GM23338 (cell line): ENCODE measurements around the gene RSPH4A. TPM values are rescaled to one million over a fixed set of nuclear protein-coding genes. Genes with fewer than 3 reads are reported as not detected.

ENCODE experiments used
- ATAC-seq: fragments of 200-7000 bp; cut with Tn5 transposase; 3 replicates; pipeline ENCODE4 v1.9.1; 2020
- DNase-seq: peaks from one replicate; pipeline ENCODE4 v3.0.0-alpha.2; 2015; ENCODE audit warnings: low spot score
- H2AFZ ChIP-seq: fragments of 200-600 bp; sonication (generic); 2 replicates; pipeline ENCODE4 v1.8.0; 2016; ENCODE audit warnings: antibody characterized with exemption, mild to moderate bottlenecking, moderate library complexity
- H3F3A ChIP-seq: fragments of 200-600 bp; sonication (generic); replicated peaks from 2 replicates; pipeline ENCODE4 v1.8.0; 2017; ENCODE audit warnings: antibody characterized with exemption, mixed run types, low read depth
- H3K27ac ChIP-seq: fragments of 200-600 bp; sonication (generic); 2 replicates; pipeline ENCODE4 v1.6.1; 2016; ENCODE audit warnings: low read depth
- H3K27me3 ChIP-seq: fragments of 200-600 bp; sonication (generic); 2 replicates; pipeline ENCODE4 v1.8.0; 2016; ENCODE audit warnings: mild to moderate bottlenecking, mixed run types, moderate library complexity; ENCODE audit not compliant: insufficient read depth
- H3K36me3 ChIP-seq: fragments of 200-600 bp; sonication (generic); 2 replicates; pipeline ENCODE4 v1.8.0; 2016; ENCODE audit warnings: mild to moderate bottlenecking; ENCODE audit not compliant: insufficient read depth
- H3K4me1 ChIP-seq: fragments of 200-600 bp; sonication (generic); 2 replicates; pipeline ENCODE4 v1.8.0; 2016; ENCODE audit warnings: mild to moderate bottlenecking, moderate library complexity; ENCODE audit not compliant: insufficient read depth
- H3K4me2 ChIP-seq: fragments of 200-600 bp; sonication (generic); 2 replicates; pipeline ENCODE4 v1.7.1; 2017; ENCODE audit warnings: mixed run types
- H3K4me3 ChIP-seq: fragments of 200-600 bp; sonication (generic); 2 replicates; pipeline ENCODE4 v1.6.1; 2016; ENCODE audit warnings: mixed run types
- H3K79me2 ChIP-seq: fragments of 200-600 bp; sonication (generic); replicated peaks from 2 replicates; pipeline ENCODE4 v1.8.0; 2017; ENCODE audit warnings: mild to moderate bottlenecking; ENCODE audit not compliant: insufficient read depth
- H3K9me2 ChIP-seq: fragments of 200-600 bp; sonication (generic); 2 replicates; pipeline ENCODE4 v1.8.0; 2017; ENCODE audit not compliant: insufficient read depth
- H4K20me1 ChIP-seq: fragments of 200-600 bp; sonication (generic); replicated peaks from 2 replicates; pipeline ENCODE4 v1.8.0; 2017; ENCODE audit warnings: mild to moderate bottlenecking; ENCODE audit not compliant: insufficient read depth
- H3K27ac Mint-ChIP-seq: 2 replicates; pipeline ENCODE4 v1.8.0; 2020; ENCODE audit warnings: inconsistent platforms, mild to moderate bottlenecking, moderate library complexity, mixed read lengths
- H3K27me3 Mint-ChIP-seq: 3 replicates; pipeline ENCODE4 v1.8.0; 2022; ENCODE audit warnings: low read depth, mild to moderate bottlenecking, moderate library complexity, mixed read lengths, inconsistent platforms; ENCODE audit not compliant: insufficient read depth, poor library complexity
- H3K36me3 Mint-ChIP-seq: 3 replicates; pipeline ENCODE4 v1.8.0; 2021; ENCODE audit warnings: low read depth, mild to moderate bottlenecking, inconsistent platforms, moderate library complexity, mixed read lengths
- H3K4me1 Mint-ChIP-seq: 3 replicates; pipeline ENCODE4 v1.8.0; 2020; ENCODE audit warnings: mild to moderate bottlenecking, inconsistent platforms, mixed read lengths
- H3K4me3 Mint-ChIP-seq: 3 replicates; pipeline ENCODE4 v1.8.0; 2021; ENCODE audit warnings: moderate library complexity, mild to moderate bottlenecking, inconsistent platforms, mixed read lengths
- H3K9me3 Mint-ChIP-seq: 3 replicates; pipeline ENCODE4 v1.8.0; 2020; ENCODE audit warnings: moderate library complexity, mild to moderate bottlenecking, inconsistent platforms, mixed read lengths
- CREB1 ChIP-seq: fragments of 250-450 bp; sonication (Bioruptor Pico); IDR thresholded peaks from 2 replicates; pipeline ENCODE4 v1.5.0; 2020; ENCODE audit warnings: low read depth, mild to moderate bottlenecking, moderate library complexity
- CTCF ChIP-seq, 2 experiments: fragments of 200-600 bp in 1 of 2; sonication (generic) in 1 of 2; conservative IDR thresholded peaks; 2 replicates each; pipeline versions ENCODE4 v1.5.1 to v1.6.1; 2016 to 2017; ENCODE audit warnings: antibody characterized with exemption in 2 of 2, low read depth in 2 of 2, mild to moderate bottlenecking in 2 of 2, moderate library complexity in 1 of 2
- ETS1 ChIP-seq: IDR thresholded peaks from 2 replicates; pipeline ENCODE4 v1.6.1; 2016; ENCODE audit warnings: antibody characterized with exemption
- EZH2 ChIP-seq: fragments of 200-600 bp; sonication (generic); IDR thresholded peaks from one replicate; pipeline ENCODE4 v1.8.0; 2017; ENCODE audit warnings: antibody characterized with exemption, mild to moderate bottlenecking, low read depth; ENCODE audit not compliant: unreplicated experiment
- EZH2phosphoT487 ChIP-seq: fragments of 200-600 bp; sonication (generic); IDR thresholded peaks from one replicate; pipeline ENCODE4 v1.8.1; 2018; ENCODE audit warnings: antibody characterized with exemption; ENCODE audit not compliant: unreplicated experiment
- JUNB ChIP-seq: IDR thresholded peaks from one replicate; pipeline ENCODE4 v1.6.1; 2016; ENCODE audit warnings: antibody characterized with exemption; ENCODE audit not compliant: unreplicated experiment
- NANOG ChIP-seq: IDR thresholded peaks from 2 replicates; pipeline ENCODE4 v1.6.1; 2016; ENCODE audit warnings: antibody characterized with exemption, borderline replicate concordance
- POLR2AphosphoS5 ChIP-seq: IDR thresholded peaks from 2 replicates; pipeline ENCODE4 v1.6.1; 2016; ENCODE audit warnings: antibody characterized with exemption, low read depth
- REST ChIP-seq: IDR thresholded peaks from one replicate; pipeline ENCODE4 v1.6.1; 2018; ENCODE audit warnings: antibody characterized with exemption; ENCODE audit not compliant: unreplicated experiment
- STAT1 ChIP-seq: IDR thresholded peaks from one replicate; pipeline ENCODE4 v1.6.1; 2016; ENCODE audit warnings: antibody characterized with exemption; ENCODE audit not compliant: unreplicated experiment
- ZNF114 ChIP-seq: fragments of 250-450 bp; sonication (Bioruptor Pico); IDR thresholded peaks from 2 replicates; pipeline ENCODE4 v1.5.0; 2020; ENCODE audit warnings: mild to moderate bottlenecking, moderate library complexity
- ZNF331 ChIP-seq: fragments of 250-450 bp; sonication (Bioruptor Pico); IDR thresholded peaks from 2 replicates; pipeline ENCODE4 v1.5.0; 2020; ENCODE audit warnings: low read depth, mild to moderate bottlenecking, moderate library complexity
- ZNF462 ChIP-seq: fragments of 250-450 bp; sonication (Bioruptor Pico); IDR thresholded peaks from 2 replicates; pipeline ENCODE4 v1.5.0; 2020; ENCODE audit warnings: mild to moderate bottlenecking, moderate library complexity
- polyA plus RNA-seq: library from polyadenylated mRNA; unstranded; fragments of >200 nt; fragmentation: Nextera tagmentation; extraction: Ambion mirVana; gene quantifications from 2 replicates; pipeline ENCODE4 v1.2.1, GENCODE V29; 2016
- total RNA-seq: library from RNA; depleted of rRNA; stranded (reverse); fragments of >200 nt; shearing (Covaris generic); gene quantifications from 2 replicates; pipeline ENCODE4 v1.2.3, GENCODE V29; 2014

Gene RSPH4A
- total and polyA plus RNA-seq, 2 experiments from 2014 or later = 0.52 to 1.0 TPM

GRCh38 chr6:116616737-116617053 lies 416 bp downstream of the RSPH4A start:
- TF ChIP-seq ZNF462 (CRISPR knock-in tag) (no peak), EZH2phosphoT487 (no peak), ETS1 (no peak), NANOG (no peak), JUNB (no peak), STAT1 (no peak), ZNF331 (no peak), ZNF114 (CRISPR knock-in tag) (no peak), CREB1 (CRISPR knock-in tag) (no peak), EZH2 (no peak), POLR2AphosphoS5 (no peak), CTCF (conservative IDR thresholded peaks at IDR 0.05; ENCODE audit: low read depth in 2 of 2) (no peak), REST (no peak)
- H3K36me3 ChIP-seq = no peaks in the 10 kb centered on the region
- DNase-seq (peak; percentile 49), ATAC-seq (peak; percentile 24)
- H3K4me2 ChIP-seq = peak overlapping the region; percentile 72
- Mint-ChIP-seq H3K27ac (no peak overlapping the region), H3K9me3 (no peaks in the 10 kb centered on the region), H3K27me3 (peaks cover 16% of the 10 kb centered on the region), H3K36me3 (no peaks in the 10 kb centered on the region), H3K4me3 (peak overlapping the region; percentile 91), H3K4me1 (peaks cover 13% of the 10 kb centered on the region; the same call in 2 of the 3 replicates)
- H3K9me2 ChIP-seq = no peaks in the 10 kb centered on the region
- no peak overlapping the region for H3K27ac ChIP-seq
- H3F3A ChIP-seq = no peaks in the 10 kb centered on the region
- H3K4me1 ChIP-seq = no peaks in the 10 kb centered on the region
- H4K20me1 ChIP-seq = no peaks in the 10 kb centered on the region
- peak overlapping the region; percentile 56 for H3K4me3 ChIP-seq
- peaks cover 15% of the 10 kb centered on the region for H3K27me3 ChIP-seq
- H3K79me2 ChIP-seq = no peaks in the 10 kb centered on the region
- peak overlapping the region; percentile 98 for H2AFZ ChIP-seq
